VCaP (cell line): ENCODE data around the gene NDEL1.

Experiments used
- H3K27ac ChIP-seq: fragments of 450-650 bp; 2 replicates; pipeline ENCODE4 v1.5.1; 2017
- CTCF ChIP-seq: fragments of 450-650 bp; conservative IDR thresholded peaks from 2 replicates; pipeline ENCODE4 v1.5.1; 2017; ENCODE audit warnings: mild to moderate bottlenecking, moderate library complexity

NDEL1 gene, protein sequence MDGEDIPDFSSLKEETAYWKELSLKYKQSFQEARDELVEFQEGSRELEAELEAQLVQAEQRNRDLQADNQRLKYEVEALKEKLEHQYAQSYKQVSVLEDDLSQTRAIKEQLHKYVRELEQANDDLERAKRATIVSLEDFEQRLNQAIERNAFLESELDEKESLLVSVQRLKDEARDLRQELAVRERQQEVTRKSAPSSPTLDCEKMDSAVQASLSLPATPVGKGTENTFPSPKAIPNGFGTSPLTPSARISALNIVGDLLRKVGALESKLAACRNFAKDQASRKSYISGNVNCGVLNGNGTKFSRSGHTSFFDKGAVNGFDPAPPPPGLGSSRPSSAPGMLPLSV

DNA sequence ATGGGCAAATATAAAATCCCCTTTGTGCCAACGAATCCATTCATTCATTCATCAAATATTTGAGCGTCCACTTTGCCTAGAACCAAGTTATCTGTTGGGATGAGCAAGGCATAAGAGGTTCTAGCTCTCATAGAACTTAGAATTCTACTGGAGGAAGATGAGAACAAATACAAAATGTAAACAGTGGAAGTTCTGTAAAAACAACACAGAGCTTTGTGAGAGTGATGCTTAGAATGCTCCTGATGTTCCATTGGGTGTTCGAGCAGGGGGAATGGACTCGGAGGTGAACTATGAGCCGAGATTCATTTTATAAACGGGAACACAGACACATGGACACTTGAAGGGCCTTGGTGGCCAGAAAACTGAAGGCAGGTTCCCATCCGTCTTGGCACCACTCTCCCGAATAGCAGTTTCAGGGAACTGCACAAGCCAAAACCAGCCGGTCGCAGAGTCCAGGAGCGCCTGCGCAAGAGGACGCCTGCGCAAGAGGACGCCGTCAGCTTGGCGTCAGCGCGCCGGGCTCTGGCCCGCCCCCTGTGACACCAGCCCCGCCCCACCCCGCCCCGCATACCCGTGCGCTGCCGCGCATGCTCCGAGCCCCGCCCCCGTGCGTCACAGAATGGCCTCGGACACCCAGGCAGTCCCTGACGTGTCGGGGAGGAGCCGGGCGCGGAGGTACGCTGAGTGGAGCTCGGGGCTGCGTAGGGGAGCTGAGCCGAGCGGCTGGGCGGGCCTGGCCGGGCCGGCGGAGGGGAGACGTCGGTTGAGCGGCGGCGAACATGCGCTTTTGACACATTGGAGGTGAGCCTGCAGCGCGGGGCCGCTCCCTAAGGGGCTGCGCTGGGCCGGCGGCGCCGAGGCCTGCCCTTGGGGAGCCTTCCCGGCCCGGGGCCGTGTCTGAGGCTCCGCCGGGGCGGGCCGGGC lies at the start of gene NDEL1:
Gene NDEL1, plus strand, starts transcription at position 640 of the 924 bp plus-strand sequence. CDS start 8,388 bp downstream, outside the sequence.
- peak within 1 kb of the TSS; percentile 92 for H3K27ac ChIP-seq
- no peak for TF ChIP-seq CTCF

DNA sequence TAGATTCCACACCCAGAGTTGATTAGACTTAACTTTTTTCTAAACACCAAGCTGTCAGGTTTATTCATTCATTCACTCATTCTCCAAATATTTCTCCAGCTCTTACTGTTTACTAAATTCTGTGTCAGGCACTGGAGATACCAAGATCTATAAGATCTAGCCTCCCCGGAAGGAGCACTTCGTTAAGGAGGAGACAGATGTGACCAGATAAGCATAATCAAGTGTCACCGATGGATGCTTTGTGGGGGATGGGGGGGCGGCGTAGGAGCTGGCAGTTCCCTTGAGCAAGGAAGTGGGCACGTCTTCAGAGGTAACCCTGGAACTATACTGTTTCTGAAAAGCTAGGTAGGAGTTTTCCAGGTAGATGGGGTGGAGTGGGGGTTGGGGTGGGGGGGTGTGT lies 48.8 kb upstream of the NDEL1 start:
- H3K27ac ChIP-seq, result no peak overlapping the region

DNA sequence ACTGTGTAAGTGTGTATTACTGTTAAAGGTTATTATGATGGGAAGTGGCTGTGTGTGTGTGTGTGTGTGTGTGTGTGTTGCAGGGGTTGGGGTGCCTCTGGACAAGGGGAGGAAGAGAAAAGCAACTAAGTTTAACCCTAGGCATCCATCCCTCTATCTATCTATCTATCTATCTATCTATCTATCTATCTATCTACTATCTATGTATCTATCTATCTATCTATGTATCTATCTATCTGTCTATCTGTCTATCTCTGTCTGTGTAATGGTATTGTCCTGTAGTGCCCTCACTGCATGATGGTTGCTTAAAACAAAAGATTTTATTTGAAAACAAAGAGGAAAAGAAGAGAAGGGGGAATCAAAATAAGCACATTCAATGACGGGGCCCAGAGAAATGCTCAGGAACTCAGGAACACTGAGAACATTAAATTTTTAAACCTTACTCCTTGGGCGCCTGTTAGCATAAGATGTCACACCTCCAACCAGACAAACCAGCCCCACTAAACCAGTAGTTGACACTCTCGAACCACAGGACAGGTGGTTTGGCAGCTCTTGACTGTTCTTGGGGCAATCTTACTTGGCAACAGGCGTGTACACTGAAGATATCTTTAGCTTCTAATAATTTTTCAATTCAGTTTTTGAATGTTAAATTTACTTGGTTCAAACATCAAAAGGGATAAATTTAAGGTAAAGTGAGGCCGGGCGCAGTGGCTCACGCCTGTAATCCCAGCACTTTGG lies 47.6 kb upstream of the NDEL1 start:
- no peak for TF ChIP-seq CTCF
- no peak overlapping the region for H3K27ac ChIP-seq

More for the DNA sequence above, 48.8 kb upstream of the NDEL1 start:
- TF ChIP-seq CTCF, result no peak

- no peak overlapping the region for H3K27ac ChIP-seq
- TF ChIP-seq CTCF, result no peak
These were observed 44.0 kb upstream of the NDEL1 start for GRCh38 chr17:8391711-8392110.

DNA sequence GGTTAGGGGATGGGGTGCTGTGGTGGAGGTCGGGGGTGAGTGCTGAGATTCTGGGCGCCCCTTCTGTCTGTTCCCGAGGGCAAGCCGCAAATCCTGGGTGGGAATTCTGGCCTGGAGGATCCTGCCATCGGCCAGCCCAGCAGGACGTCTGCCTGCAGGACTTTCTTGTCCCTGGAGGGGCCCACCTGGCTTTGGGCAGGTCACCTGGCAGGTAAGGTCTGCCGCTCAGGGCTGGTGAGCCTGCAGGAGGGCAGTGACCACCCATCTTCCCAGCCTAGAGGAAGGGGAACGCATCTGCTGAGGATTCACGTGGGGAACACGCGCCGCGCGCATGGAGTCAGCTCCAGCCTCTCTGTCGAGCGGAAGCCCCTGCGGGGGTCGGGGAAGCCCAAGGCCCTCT lies 43.4 kb upstream of the NDEL1 start:
- TF ChIP-seq CTCF, result no peak
- no peak overlapping the region for H3K27ac ChIP-seq

DNA sequence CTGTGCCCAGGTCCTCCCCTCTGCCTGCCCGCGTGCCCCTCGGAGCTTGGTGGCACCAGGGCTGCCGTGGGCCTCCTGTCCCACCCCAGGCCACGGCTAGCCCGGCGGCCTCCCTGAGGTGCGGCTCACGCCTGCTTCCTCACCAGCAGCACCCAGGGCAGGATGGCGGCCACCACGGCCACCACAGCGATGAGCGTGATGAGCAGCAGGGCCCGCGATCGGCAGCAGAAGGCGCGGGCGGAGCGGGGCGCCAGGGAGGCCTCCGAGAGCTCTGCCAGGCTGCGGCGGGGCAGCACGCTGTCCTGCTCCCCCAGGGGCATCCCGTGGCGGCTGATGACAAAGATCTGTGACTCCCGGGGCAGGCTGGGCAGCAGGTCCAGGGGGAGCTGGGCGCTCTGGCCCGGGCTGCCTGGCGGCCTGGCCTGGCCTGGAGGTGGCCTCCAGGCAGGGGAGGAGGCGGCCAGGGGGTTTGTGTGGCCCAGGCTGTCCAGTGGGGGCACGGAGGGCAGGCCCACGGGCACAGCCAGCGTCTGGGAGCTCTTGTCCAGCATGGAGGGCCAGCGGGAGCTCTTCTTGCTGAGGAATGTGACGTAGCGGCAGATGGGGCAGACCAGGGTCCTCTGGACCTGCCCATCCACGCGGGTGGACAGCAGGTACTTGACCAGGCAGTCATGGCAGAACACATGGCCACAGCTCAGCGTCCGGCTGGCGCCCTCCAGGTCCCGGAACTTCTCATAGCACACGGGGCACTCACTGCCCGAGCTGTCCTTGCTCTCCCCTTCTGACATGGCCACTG lies 42.8 kb upstream of the NDEL1 start:
- no peak overlapping the region for H3K27ac ChIP-seq
- TF ChIP-seq CTCF, result no peak
